NCI-H69 (cell line): ENCODE results near the gene FERMT2.
A peak's percentile ranks its signal among the peaks of the same experiment; 100 is the strongest.
"Not testable (repeated sequence)": the region's sequence is repeated elsewhere in the genome, so short reads cannot be mapped to it uniquely, and the experiment has no call there.

Experiments
- DNase-seq: peaks from one replicate; lab custom pipeline; 2025; lab: John Stamatoyannopoulos, UW

Gene FERMT2

DNA sequence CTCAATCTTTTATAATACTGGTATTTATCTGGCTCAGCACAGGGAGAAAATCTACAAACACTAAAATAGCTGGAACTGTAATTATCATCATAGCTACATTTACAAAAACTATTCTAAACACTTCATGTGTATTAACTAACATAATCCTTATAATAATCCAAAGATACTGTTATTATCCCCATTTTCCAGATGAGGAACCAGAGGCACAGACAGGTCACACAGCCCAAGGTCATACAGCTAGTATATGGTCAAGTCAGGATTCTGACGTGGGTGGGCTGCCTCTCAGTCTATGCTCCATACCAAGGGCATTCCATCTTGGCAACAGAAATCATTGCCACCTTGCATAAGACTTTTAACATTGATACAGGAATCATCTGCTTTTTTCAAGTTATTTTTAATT lies 11.4 kb downstream of the FERMT2 start:
- DNase-seq: no peak

DNA sequence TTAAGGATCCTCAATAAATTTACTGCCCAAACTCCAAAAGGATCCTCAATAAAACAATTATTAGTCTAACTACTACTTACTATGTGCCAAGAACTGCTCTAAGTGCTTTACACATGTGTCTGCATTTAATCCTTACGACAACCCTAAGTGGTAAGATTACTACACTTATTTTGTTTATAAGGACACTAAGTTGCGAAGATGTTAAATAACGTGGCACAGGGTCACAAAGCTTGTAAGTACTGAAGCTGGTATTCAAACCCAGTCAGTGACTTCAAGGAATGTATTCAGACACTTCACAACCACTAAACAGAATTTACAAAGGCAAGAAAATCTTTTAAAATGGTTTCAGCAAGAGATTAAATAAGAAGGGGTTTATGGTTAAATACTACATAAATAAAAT lies 13.0 kb downstream of the FERMT2 start:
- no peak for DNase-seq

DNA sequence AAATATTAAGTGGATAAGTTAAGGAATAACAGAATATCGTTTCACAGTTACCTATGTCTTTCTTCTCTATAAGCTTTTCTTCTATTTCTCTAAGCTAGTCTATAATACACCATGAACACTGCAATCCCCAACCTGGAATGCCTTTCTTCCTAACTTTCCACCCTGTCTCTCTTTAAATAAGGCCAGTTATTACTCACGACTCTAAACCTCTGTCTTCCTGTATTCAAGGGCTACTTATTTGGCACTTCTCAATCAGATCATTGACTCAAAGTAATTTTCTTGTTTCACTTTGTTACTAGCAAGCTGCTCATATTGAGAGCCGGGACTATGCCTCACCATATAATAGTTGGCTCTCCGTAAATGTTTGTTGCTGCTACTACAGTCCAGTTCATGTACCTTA lies 13.5 kb downstream of the FERMT2 start:
- no peak for DNase-seq

DNA sequence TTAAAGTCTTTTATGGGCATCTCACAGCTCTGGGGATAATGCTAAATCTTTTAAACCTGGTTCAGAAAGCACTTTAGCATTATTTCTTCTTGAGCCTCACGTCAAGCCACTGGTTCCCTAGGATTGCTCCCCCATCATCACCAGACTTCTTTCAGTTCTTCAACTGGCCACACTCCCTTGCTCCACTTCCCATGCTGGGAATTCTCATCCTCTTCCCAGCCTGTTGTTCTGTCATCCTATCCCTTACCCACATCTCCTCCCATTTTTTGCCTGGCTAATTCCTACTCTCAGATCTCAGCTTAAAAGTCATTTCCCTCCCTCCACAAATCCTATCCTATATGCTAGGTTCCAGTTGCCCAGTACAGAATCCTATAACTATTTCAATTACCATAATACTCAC lies 14.4 kb downstream of the FERMT2 start:
- DNase-seq: no peak

DNA sequence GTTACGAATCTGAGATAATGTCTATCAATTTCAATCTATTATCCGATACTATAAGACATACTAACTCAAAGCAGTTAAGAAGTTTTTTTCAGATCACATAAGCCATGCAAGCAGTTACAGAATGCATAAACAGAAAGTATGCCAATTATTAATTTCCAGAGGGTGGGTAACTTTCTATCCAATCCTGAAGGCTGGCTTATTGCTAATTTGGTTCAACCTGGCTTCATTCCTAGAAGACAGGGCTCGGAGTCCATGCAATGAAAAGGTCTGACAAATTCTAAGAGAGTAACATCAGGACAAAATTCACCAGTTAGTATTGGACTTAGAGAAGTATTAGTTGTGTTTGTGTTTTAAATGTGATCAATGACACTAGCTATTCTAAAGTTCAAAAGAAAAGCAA lies 15.0 kb downstream of the FERMT2 start:
- DNase-seq: no peak

DNA sequence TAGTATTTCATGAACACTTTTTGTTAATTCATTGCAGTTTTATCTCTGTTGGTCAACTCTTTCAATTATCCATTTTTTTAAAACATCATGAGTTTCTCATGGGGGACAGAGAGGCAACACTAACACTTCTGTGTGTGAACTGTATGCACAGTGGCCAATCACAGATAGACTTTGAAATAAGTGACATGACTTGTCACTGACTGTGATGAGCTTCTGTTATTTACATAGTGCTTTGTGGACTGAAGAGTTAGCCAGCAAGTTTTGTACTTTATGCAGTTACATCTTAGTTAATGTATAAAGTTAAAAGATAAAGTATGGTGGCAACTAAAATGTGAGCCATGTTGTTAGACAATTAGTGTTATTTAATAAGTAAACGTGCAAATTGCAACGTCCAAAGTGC lies 16.1 kb downstream of the FERMT2 start:
- no peak for DNase-seq

DNA sequence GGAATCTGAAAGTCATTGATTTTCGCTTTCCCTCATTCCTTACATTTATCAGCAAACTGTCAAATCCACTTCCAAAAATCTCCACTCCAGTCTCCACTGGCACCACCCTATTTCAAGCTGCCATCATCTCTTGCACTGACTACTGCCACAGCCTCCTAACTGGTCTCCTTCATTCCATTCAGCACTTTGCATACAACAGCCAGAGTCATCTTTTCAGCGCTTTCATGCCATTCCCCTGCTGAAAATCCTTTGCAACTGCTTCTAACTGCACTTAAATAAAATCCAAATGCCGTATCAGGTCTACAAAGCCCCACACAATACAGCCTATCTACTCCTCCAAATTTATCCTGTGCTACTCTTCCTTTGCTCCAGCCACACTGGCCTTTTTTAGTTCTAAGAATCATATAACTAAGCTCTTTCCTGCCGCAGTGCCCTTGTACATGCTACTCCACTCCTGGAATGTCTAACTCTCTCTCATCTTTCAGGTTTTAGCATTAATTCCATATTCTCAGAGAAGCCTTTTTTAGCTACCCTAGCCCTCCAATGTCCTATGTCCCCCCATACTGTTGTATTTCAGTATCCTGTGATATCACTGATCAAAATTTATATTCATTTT lies 21.6 kb downstream of the FERMT2 start:
- DNase-seq: no peak

DNA sequence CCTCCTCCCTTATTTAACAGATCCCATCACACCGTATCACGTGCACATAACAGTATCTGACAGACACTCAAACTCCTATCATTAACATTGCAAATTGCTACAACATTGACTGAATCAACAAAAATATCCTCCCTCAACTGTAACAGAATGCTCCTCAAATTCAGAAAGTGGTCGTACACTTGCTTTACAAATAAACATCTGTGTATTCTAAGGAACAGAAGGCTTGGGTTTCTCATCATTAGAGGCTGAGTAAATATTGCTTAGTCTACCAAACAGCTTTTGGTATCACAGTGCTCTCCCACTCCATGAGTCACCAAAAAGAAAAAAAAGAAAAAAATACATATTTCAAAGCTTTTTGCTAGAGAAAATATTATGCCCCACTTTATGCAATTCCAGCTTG lies 23.9 kb downstream of the FERMT2 start:
- peak; percentile 54 for DNase-seq

DNA sequence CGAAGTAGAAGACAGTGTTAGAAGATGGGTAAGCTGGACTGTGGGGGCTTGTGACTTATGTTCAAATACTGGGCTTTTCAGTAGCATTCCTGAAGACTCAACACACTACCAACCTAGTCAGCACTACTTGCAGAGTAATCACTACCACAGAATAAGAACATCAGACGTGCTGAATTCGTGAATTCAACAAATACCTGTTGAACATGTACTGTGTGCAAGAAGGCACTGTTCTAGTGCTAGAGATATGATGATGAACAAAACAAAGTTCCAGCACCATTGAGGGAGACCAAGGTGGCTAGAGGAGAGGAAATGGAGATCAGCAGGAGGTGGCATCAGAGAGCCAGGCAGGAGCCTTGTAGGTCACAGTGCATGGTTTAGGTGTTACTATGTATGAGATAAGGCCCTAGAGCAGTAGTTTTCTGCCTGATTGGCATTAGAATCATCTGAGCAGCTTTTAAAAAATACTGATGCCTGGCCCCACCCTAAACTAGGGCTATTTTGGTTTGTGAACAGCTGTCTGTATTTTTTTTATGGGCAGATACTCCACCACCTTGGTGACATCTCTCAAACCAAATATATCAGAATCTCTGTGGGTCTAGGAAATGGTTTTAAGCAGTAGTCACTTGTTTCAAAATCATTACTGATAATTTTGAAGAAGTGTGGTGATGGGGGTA lies 26.8 kb downstream of the FERMT2 start:
- DNase-seq: no peak

DNA sequence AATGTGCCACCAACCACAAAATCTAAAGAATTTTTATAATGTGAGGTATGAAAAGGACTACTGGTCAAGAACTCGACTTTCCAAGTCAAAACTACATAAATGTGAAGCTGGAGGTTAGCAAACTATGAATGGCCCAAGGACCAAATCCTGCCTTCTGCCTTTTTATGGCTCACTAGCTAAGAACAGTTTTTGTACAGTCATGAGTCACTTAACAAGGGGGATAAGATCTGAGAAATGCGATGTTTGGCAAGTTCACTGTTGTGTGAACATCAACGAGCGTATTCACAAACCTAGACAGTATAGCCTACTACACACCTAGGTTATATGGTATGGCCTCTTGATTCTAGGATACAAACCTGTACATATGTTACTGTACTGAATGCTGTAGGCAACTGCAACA lies 28.2 kb downstream of the FERMT2 start:
- no peak for DNase-seq

DNA sequence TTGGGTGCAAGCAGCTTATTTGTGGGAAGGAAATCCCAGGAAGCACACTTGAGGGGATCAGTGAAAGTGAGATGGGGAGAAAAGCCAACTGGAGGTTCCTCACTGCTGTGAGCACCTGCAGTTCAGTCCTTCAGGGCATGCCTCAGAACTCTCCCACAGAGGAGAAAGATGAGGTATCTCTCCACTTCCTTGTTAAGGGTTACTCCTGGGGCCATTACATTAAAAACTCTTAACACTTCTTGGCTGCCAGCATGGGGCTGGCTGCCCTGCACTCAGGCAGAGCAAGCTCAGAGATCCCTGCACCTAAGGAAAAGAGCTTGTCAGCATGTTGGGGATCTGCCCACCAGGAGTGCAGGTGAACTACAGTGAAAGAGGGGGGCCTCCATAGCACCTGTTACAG lies 28.8 kb downstream of the FERMT2 start:
- DNase-seq: no peak

DNA sequence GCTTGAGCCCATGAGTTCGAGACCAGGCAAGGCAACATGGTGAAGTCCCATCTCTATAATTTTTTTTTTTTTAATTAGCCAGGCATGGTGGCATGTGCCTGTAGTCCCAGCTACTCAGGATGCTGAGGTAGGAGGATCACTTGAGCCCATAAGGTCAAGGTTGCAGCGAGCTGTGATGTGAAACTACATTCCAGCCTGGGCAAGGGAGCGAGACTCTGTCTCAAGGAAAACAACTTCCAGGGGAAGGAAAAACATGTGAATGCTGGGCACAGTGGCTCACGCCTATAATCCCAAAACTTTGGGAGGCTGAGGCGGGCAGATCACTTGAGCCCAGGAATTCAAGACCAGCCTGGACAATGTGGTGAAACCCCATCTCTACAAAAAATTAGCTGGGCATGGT lies 30.4 kb downstream of the FERMT2 start:
- DNase-seq: not testable (repeated sequence)

DNA sequence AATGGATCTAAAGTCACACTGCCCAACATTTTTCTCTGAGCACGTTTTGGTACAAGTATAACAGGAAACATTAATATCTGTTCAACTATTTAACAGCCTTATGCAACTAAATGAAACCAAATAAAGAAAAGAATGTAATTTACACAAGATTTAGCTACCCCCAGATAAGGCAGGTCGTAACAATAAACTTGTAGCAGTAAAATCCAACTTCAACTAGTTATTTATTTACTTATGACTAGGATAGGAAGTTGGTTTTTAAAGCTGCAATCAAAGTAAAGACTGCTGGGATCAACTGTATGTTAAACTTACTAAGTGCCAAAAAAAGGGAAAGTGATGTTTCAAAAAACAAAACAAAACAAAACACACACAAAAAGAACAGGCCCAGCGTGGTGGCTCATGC lies 30.9 kb downstream of the FERMT2 start:
- DNase-seq: no peak

DNA sequence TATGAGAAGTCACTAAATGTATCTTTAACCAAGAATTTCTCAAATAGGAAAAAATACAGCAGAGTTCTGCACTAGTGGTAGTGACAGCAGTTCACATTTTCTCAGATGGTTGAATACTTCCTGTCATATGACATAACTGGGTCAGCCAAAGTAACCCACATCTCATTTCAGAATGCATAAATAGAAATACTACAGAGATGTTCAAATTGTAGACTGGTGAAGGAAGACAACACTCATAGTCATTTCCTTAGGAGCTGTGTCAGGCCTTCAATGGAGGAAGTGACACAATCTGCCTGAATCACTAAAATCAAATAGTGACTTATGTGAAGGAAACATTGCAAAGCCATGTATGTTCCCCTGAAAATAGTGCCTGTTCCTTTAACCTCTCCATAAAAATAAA lies 32.4 kb downstream of the FERMT2 start:
- no peak for DNase-seq

DNA sequence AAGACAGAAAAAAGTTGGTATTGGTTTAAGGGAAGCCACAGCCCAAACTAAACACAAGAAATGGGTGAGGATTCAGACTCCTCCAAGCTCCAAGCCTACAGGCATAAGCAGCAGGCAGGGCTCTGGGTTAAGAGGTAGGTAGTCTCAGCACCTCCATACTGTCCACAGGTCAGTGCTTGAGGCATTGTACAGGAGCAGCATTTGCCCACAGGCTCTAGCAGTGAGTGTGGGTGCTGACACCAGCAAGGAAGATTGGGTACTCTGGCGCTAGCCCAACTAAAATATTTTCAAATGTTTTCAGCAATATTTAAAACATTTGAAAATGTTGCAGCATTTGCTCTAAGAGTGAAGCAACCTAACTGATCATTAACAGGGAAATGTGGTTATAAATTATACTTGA lies 33.1 kb downstream of the FERMT2 start:
- DNase-seq: no peak

DNA sequence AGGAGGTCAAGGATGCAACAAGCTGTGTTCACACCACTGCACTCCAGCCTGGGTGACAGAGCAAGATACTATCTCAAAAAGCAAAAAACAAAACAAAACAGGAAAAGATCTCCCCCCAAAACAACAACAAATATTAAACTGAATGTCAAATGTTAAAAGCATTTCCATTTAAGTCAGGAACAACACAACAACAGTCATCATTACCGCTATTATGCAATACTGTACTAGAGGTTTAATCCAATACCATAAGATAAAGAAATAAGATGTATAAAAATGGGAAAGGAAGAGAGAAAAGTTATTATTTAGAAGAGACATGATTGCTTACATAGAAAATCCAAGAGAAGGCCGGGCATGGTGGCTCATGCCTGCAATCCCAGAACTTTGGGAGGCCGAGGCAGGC lies 36.6 kb downstream of the FERMT2 start:
- no peak for DNase-seq

DNA sequence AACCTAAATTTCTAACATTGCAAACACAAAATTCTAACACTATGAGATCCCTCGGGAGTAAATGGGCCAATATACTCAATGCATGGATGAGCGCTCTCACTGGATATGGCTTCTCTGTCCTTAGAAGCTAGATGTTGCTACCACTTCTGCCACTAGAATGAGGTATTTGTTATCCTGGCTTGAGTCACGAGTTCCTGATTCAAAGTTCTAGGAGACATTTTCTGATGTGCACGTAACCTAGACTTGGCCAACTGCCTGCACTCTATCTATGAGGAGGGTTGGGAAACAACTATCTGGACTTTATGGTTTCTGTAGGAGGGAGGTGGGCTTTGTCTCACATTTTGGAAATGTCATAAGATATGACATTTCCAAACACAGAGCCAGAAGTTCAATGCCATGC lies 37.6 kb downstream of the FERMT2 start:
- DNase-seq: no peak

DNA sequence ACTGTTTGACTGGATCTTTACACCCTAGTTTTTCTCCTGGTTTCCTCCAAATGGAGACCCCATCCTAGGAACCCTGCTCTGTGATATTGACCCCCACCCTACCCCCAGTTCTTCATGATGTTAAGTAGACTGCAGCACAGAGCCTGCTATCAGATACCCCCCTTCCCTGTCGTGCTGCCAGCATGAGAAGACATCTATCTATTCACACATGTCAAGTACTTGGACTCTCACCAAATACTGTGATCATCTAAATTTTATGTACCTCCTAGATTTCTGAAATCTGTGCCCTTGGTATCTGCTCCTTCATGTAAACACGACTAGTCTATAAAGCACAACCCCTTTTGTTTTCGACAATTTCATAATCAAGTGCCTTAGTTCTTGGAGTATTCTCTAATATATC lies 38.9 kb downstream of the FERMT2 start:
- DNase-seq: no peak

DNA sequence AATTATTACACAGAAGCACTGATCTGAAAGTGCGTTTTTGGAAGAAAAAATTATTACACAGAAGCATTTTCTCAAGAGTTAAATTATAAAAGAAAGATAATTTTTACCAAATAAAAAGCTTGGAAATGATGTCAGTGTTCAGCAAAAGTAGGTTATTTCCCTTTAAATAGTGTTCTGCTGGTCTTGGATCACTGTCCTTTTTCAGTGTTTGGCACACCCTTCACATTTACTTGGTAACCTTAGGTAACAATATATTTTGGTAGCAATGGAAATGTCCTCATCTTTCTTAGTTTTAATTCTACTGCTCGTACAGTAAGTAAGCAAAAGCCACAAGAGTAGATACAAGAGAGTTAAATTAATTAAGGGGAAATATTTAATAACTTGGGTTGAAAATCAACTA lies 40.3 kb downstream of the FERMT2 start:
- DNase-seq: no peak

DNA sequence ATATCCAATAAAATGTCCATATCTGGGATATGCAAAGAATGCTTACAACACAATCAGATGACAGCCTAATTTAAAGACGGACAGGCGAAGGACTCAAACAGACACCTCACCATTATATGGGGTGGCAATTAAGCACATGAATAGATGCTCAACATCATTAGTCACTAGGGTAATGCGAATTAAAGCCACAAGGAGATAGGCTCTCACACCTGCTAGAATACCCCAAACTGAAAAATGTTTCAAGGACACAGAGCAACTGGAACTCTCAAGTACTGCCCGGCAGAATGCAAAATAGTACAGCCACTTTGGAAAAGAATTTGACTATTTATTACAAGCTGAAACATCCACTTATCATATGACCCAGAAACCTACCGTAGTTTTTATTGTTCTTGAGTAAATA lies 42.9 kb downstream of the FERMT2 start:
- no peak for DNase-seq

DNA sequence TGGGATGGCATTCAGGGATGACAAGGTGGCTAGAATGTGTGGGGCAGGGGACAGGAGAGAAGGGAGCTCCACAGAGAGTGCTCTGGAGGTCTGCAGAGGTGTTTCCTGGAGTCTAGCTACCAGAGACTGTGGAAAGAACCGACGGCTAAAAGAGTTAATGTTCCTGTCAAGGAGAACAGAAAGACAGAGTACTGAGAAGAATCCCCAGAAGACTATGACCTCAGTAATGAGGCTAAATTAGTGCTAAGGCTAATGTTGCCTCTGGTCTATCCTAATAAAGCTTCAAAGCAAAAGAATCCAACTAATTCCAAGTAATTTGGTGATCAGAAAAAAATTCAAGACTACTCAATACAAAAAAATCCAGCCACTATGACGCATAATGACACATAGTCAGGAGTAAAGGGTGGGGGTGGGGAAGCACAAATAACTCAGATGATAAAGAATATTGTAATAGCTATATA lies 44.7 kb downstream of the FERMT2 start:
- DNase-seq: no peak

DNA sequence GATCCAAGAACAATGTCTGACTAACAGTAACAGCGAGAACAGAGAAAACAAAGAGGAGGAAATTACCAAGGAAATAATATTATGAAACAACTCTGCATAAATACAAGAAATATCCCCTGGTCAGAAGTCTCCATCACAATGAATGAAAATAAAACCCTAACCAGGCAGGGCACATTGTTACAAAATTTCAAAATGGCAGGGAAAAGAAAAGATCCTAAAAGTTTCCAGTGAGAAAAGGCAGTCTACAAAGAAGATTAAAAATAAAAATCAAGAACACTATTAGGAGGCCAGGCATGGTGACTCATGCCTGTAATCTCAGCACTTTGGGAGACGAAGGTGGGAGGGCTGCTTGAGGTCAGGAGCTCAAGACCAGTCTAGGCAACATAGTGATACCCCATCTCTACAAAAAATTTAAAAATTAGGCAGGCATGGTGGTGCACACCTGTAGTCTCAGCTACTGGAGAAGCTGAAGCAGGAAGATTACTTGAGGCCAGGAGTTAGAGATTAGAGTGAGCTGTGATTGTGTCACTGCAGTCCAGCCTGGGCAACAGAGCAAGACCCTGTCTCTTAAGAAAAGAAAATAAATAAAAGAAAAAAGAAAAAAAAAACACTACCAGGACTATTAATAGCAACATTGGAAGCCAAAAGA lies 47.8 kb downstream of the FERMT2 start:
- DNase-seq: no peak

DNA sequence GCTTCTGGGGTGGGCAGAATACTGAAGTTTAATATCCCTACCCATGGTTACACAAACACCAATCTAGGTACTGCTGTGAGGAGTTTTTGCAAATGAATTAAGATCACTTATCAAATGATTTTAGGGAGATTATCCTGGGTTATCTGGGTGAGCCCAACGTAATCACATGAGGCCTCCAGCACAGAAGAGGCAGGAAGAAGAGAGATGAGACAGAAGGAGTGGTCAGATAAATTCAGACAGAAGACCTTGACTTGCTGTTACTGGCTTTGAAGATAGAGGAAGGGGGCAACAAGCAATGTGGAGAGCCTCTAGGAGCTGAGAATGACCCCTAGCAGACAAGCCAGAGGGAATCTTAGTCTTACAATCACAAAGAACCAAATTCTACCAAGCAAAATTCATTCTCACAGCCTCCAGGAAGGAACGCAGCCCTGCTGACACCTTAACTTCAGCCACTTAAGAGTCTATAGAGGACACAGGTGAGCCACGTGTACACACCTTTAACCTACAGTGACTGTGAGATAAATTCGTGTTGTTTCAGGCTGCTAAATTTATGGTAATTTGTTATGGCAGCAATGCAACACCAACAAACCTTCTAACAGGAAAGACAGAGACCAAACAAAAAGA lies 49.4 kb downstream of the FERMT2 start:
- DNase-seq: no peak
